ENCODE data around the gene CCDC191. TPM values are rescaled to one million over a fixed set of nuclear protein-coding genes. Genes with fewer than 3 reads are reported as not detected.

CCDC191 gene
- polyA plus RNA-seq, 1 donor (not counting 4 experiments of a cell fraction or from before 2014, with no cell fraction given) = 3.6 TPM

GRCh38 chr3:114079761-114080160, 23.4 kb upstream of the CCDC191 start:
- dilution Hi-C loops (cut with MboI; ENCODE audit: extremely low pct_ligation_motif_present, low sequenced_read_pairs) = no loop called here
- peaks cover 15 to 16% of the 10 kb centered on the region in 2 experiments for H3K36me3 ChIP-seq (ENCODE audit: control insufficient read depth in 2 of 2, extremely low read depth in 1 of 2, insufficient read depth in 2 of 2, low read length in 2 of 2)
- DNase-seq (ENCODE audit: low read depth, low spot score) (no peak), FAIRE-seq (no peak)
- H3K4me3 ChIP-seq (ENCODE audit: control insufficient read depth in 2 of 3, extremely low read depth in 1 of 3, insufficient read depth in 2 of 3, low read depth in 1 of 3, low read length in 3 of 3) = no peak overlapping the region
- no peaks in the 10 kb centered on the region for H4K20me1 ChIP-seq (ENCODE audit: control insufficient read depth, extremely low read depth, insufficient read depth, low read length)
- H3K4me1 ChIP-seq (ENCODE audit: control insufficient read depth, extremely low read depth, insufficient read depth, low read length) = no peaks in the 10 kb centered on the region
- H3K9me1 ChIP-seq (ENCODE audit: control insufficient read depth, extremely low read depth, insufficient read depth, low read length) = no peaks in the 10 kb centered on the region
- no peaks in the 10 kb centered on the region for H3K27me3 ChIP-seq (ENCODE audit: control insufficient read depth, extremely low read depth, insufficient read depth, low read length)
- no peak overlapping the region for H3K4me2 ChIP-seq (ENCODE audit: control insufficient read depth, extremely low read depth, insufficient read depth, low read depth, low read length)
- no peaks in the 10 kb centered on the region for H3K79me2 ChIP-seq (ENCODE audit: control insufficient read depth, insufficient read depth, low read length)
- H3K9ac ChIP-seq (ENCODE audit: control insufficient read depth, extremely low read depth, insufficient read depth, low read length) = no peak overlapping the region
- no peaks in the 10 kb centered on the region for H3K9me3 ChIP-seq (ENCODE audit: control insufficient read depth, low read depth, low read length)
- no peak overlapping the region for H3K27ac ChIP-seq (ENCODE audit: control insufficient read depth, insufficient read depth, low read length)
- no peak for TF ChIP-seq EZH2 (IDR thresholded peaks at IDR 0.05; ENCODE audit: low read length)
- TF ChIP-seq, protein P1, sequence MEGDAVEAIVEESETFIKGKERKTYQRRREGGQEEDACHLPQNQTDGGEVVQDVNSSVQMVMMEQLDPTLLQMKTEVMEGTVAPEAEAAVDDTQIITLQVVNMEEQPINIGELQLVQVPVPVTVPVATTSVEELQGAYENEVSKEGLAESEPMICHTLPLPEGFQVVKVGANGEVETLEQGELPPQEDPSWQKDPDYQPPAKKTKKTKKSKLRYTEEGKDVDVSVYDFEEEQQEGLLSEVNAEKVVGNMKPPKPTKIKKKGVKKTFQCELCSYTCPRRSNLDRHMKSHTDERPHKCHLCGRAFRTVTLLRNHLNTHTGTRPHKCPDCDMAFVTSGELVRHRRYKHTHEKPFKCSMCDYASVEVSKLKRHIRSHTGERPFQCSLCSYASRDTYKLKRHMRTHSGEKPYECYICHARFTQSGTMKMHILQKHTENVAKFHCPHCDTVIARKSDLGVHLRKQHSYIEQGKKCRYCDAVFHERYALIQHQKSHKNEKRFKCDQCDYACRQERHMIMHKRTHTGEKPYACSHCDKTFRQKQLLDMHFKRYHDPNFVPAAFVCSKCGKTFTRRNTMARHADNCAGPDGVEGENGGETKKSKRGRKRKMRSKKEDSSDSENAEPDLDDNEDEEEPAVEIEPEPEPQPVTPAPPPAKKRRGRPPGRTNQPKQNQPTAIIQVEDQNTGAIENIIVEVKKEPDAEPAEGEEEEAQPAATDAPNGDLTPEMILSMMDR (optimal IDR thresholded peaks at IDR 0.05 in 1 of 3, IDR thresholded peaks at IDR 0.05 in 1 of 3, conservative IDR thresholded peaks at IDR 0.05 in 1 of 3; ENCODE audit: extremely low read depth in 1 of 3, insufficient read depth in 2 of 3, low read length in 3 of 3) = no peak
- H2AFZ ChIP-seq (ENCODE audit: control insufficient read depth, low read length) = no peak overlapping the region

DNA sequence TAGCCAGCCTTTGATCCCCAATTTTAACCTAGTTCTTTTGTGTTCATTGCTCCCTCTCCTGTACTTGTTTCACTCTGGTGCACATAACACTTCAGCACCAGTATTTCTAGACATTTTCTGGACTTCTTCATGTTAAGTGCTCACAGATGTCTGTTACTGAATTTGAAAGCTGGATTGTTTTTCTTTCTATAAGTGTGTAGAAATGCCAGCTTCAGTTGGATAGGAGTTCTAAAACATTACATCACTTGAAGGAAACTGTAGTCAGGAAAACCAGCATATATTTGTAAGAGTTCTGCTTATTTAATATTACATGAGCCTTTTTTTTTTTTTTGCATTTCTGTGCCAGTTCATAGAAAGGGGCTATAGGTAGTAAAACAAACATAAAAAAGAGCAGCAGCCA, 21.8 kb upstream of the CCDC191 start:
- DNase-seq (ENCODE audit: low read depth, low spot score) (no peak), FAIRE-seq (no peak)
- Histone ChIP-seq H3K4me2 (ENCODE audit: control insufficient read depth, extremely low read depth, insufficient read depth, low read depth, low read length) (no peak overlapping the region), H3K36me3 (ENCODE audit: control insufficient read depth in 2 of 2, extremely low read depth in 1 of 2, insufficient read depth in 2 of 2, low read length in 2 of 2) (peaks cover 20 to 22% of the 10 kb centered on the region in 2 experiments), H3K27ac (ENCODE audit: control insufficient read depth, insufficient read depth, low read length) (no peak overlapping the region), H3K9ac (ENCODE audit: control insufficient read depth, extremely low read depth, insufficient read depth, low read length) (no peak overlapping the region), H3K9me3 (ENCODE audit: control insufficient read depth, low read depth, low read length) (no peaks in the 10 kb centered on the region), H3K79me2 (ENCODE audit: control insufficient read depth, insufficient read depth, low read length) (no peaks in the 10 kb centered on the region), H2AFZ (ENCODE audit: control insufficient read depth, low read length) (no peak overlapping the region), H3K4me3 (ENCODE audit: control insufficient read depth in 2 of 3, extremely low read depth in 1 of 3, insufficient read depth in 2 of 3, low read depth in 1 of 3, low read length in 3 of 3) (no peak overlapping the region), H3K9me1 (ENCODE audit: control insufficient read depth, extremely low read depth, insufficient read depth, low read length) (no peaks in the 10 kb centered on the region), H3K4me1 (ENCODE audit: control insufficient read depth, extremely low read depth, insufficient read depth, low read length) (no peaks in the 10 kb centered on the region), H4K20me1 (ENCODE audit: control insufficient read depth, extremely low read depth, insufficient read depth, low read length) (no peaks in the 10 kb centered on the region), H3K27me3 (ENCODE audit: control insufficient read depth, extremely low read depth, insufficient read depth, low read length) (no peaks in the 10 kb centered on the region)
- TF ChIP-seq EZH2 (IDR thresholded peaks at IDR 0.05; ENCODE audit: low read length) = no peak
- TF ChIP-seq, protein P1 (optimal IDR thresholded peaks at IDR 0.05 in 1 of 3, IDR thresholded peaks at IDR 0.05 in 1 of 3, conservative IDR thresholded peaks at IDR 0.05 in 1 of 3; ENCODE audit: extremely low read depth in 1 of 3, insufficient read depth in 2 of 3, low read length in 3 of 3) = no peak
- dilution Hi-C loops (cut with MboI; ENCODE audit: extremely low pct_ligation_motif_present, low sequenced_read_pairs) = no loop called here

Measured in keratinocyte (primary cell).